WI38 (cell line): ENCODE data around the gene PSME3IP1.

Source experiments
- H3K4me3 ChIP-seq: 2 replicates; pipeline ENCODE4 v1.5.1; 2011; ENCODE audit warnings: low read depth, mild to moderate bottlenecking, control low read depth, low read length
- CTCF ChIP-seq: IDR thresholded peaks from 2 replicates; pipeline ENCODE4 v1.5.1; 2012; ENCODE audit warnings: low read depth, mild to moderate bottlenecking, control low read depth, low read length

PSME3IP1 gene

GRCh38 chr16:57186872-57187854 lies 1.3 kb upstream of the PSME3IP1 start:
- no peak for TF ChIP-seq CTCF
- peak overlapping the region; percentile 97 for H3K4me3 ChIP-seq

- no peak for TF ChIP-seq CTCF
- peak overlapping the region; percentile 97 for H3K4me3 ChIP-seq
Measured at GRCh38 chr16:57185446-57185944, 344 bp downstream of the PSME3IP1 start.

GRCh38 chr16:57184887-57185445 lies 873 bp downstream of the PSME3IP1 start:
- no peak for TF ChIP-seq CTCF
- peak overlapping the region; percentile 97 for H3K4me3 ChIP-seq

GRCh38 chr16:57184113-57184512 lies 1.7 kb downstream of the PSME3IP1 start:
- no peak overlapping the region; the same call in 1 of the 2 replicates for H3K4me3 ChIP-seq
- TF ChIP-seq CTCF, result no peak

GRCh38 chr16:57179215-57179828 lies 6.5 kb downstream of the PSME3IP1 start:
- TF ChIP-seq CTCF, result no peak
- no peak overlapping the region for H3K4me3 ChIP-seq

- TF ChIP-seq CTCF, result no peak
- no peak overlapping the region for H3K4me3 ChIP-seq
Measured at GRCh38 chr16:57178793-57179212, 7.0 kb downstream of the PSME3IP1 start.
